Activated naive CD4-positive, alpha-beta T cell treated with anti-CD3 and anti-CD28 coated beads, Interleukin-2, amount 10 ng/mL, durations not matched to agents 7 days and 5 days (primary cell): Measurements from ENCODE around the gene PRMT2.
A peak's percentile ranks its signal among the peaks of the same experiment; 100 is the strongest.

ENCODE experiments used
- CTCF ChIA-PET: fragments of 350-600 bp; sonication (Branson Sonifier 250); formaldehyde crosslinking; loops from one replicate; lab custom pipeline; 2021; ENCODE audit warnings: antibody characterized with exemption; lab: Charles Lee
- DNase-seq: peaks from one replicate; pipeline ENCODE4 v3.0.0-alpha.2; 2020
- H3K27ac Mint-ChIP-seq: one replicate; pipeline ENCODE4 v1.8.0; 2021; ENCODE audit warnings: mild to moderate bottlenecking, moderate library complexity, mixed read lengths
- H3K27me3 Mint-ChIP-seq: one replicate; pipeline ENCODE4 v1.8.0; 2021; ENCODE audit warnings: mild to moderate bottlenecking, mixed read lengths
- H3K36me3 Mint-ChIP-seq: one replicate; pipeline ENCODE4 v1.8.0; 2021; ENCODE audit warnings: mixed read lengths
- H3K4me1 Mint-ChIP-seq: one replicate; pipeline ENCODE4 v1.8.0; 2021; ENCODE audit warnings: mixed read lengths
- H3K4me3 Mint-ChIP-seq: one replicate; pipeline ENCODE4 v1.8.0; 2021; ENCODE audit warnings: mild to moderate bottlenecking, moderate library complexity, mixed read lengths
- H3K9me3 Mint-ChIP-seq: one replicate; pipeline ENCODE4 v1.8.0; 2021; ENCODE audit warnings: mixed read lengths

The PRMT2 gene

GRCh38 chr21:46639489-46640386 is 4.3 kb downstream of the PRMT2 start:
- H3K27me3 Mint-ChIP-seq: no peaks in the 10 kb centered on the region
- H3K36me3 Mint-ChIP-seq: peaks cover 55% of the 10 kb centered on the region
- H3K9me3 Mint-ChIP-seq: no peaks in the 10 kb centered on the region
- H3K4me3 Mint-ChIP-seq: peak overlapping the region; percentile 51
- CTCF ChIA-PET: interaction anchor here (0.7 to 2.3 kb wide), 10 partner anchors 18 to 487 kb away, joined by 3 to 14 read pairs (median 4); no protein-coding TSS in a partner anchor
- H3K27ac Mint-ChIP-seq: peak overlapping the region; percentile 43
- H3K4me1 Mint-ChIP-seq: peaks cover 50% of the 10 kb centered on the region
- DNase-seq: no peak

GRCh38 chr21:46641656-46642055 is 6.2 kb downstream of the PRMT2 start:
- H3K36me3 Mint-ChIP-seq: peaks cover 72% of the 10 kb centered on the region

GRCh38 chr21:46643379-46644177 is 8.1 kb downstream of the PRMT2 start:
- DNase-seq: no peak
- Mint-ChIP-seq H3K4me1 (peaks cover 38% of the 10 kb centered on the region), H3K4me3 (no peak overlapping the region), H3K9me3 (no peaks in the 10 kb centered on the region), H3K36me3 (peaks cover 75% of the 10 kb centered on the region), H3K27me3 (no peaks in the 10 kb centered on the region), H3K27ac (no peak overlapping the region)
- CTCF ChIA-PET: interaction anchor here (2.7 kb wide), 1 partner anchor 9 kb away, joined by 6 read pairs; no protein-coding TSS in a partner anchor

More at GRCh38 chr21:46641656-46642055, 6.2 kb downstream of the PRMT2 start:
- DNase-seq: no peak
- CTCF ChIA-PET: no interaction called here
- peaks cover 50% of the 10 kb centered on the region for H3K4me1 Mint-ChIP-seq
- H3K27me3 Mint-ChIP-seq: no peaks in the 10 kb centered on the region
- no peak overlapping the region for H3K4me3 Mint-ChIP-seq
- H3K27ac Mint-ChIP-seq: no peak overlapping the region
- H3K9me3 Mint-ChIP-seq: no peaks in the 10 kb centered on the region

GRCh38 chr21:46645840-46646239 is 10.4 kb downstream of the PRMT2 start:
- CTCF ChIA-PET: no interaction called here
- H3K36me3 Mint-ChIP-seq: peaks cover 81% of the 10 kb centered on the region
- no peaks in the 10 kb centered on the region for H3K27me3 Mint-ChIP-seq
- no peak overlapping the region for H3K4me3 Mint-ChIP-seq
- DNase-seq: no peak
- H3K4me1 Mint-ChIP-seq: peaks cover 18% of the 10 kb centered on the region
- no peaks in the 10 kb centered on the region for H3K9me3 Mint-ChIP-seq
- H3K27ac Mint-ChIP-seq: no peak overlapping the region

GRCh38 chr21:46646541-46647154 is 11.2 kb downstream of the PRMT2 start:
- DNase-seq: no peak
- Mint-ChIP-seq H3K27me3 (no peaks in the 10 kb centered on the region), H3K36me3 (peaks cover 82% of the 10 kb centered on the region), H3K4me3 (no peak overlapping the region), H3K27ac (no peak overlapping the region), H3K4me1 (peaks cover 15% of the 10 kb centered on the region), H3K9me3 (no peaks in the 10 kb centered on the region)
- CTCF ChIA-PET: no interaction called here

GRCh38 chr21:46648539-46648938 is 13.1 kb downstream of the PRMT2 start:
- H3K9me3 Mint-ChIP-seq: peaks cover 5% of the 10 kb centered on the region
- H3K27ac Mint-ChIP-seq: no peak overlapping the region
- peaks cover 12% of the 10 kb centered on the region for H3K4me1 Mint-ChIP-seq
- no peak overlapping the region for H3K4me3 Mint-ChIP-seq
- CTCF ChIA-PET: no interaction called here
- no peaks in the 10 kb centered on the region for H3K27me3 Mint-ChIP-seq
- H3K36me3 Mint-ChIP-seq: peaks cover 93% of the 10 kb centered on the region
- DNase-seq: no peak

GRCh38 chr21:46649356-46649755 is 13.9 kb downstream of the PRMT2 start:
- no peak overlapping the region for H3K27ac Mint-ChIP-seq
- peaks cover 93% of the 10 kb centered on the region for H3K36me3 Mint-ChIP-seq
- no peak overlapping the region for H3K4me3 Mint-ChIP-seq
- H3K4me1 Mint-ChIP-seq: peaks cover 12% of the 10 kb centered on the region
- DNase-seq: no peak
- H3K9me3 Mint-ChIP-seq: peaks cover 11% of the 10 kb centered on the region
- H3K27me3 Mint-ChIP-seq: no peaks in the 10 kb centered on the region
- CTCF ChIA-PET: no interaction called here

GRCh38 chr21:46650476-46651098 is 15.1 kb downstream of the PRMT2 start:
- no peak for DNase-seq
- CTCF ChIA-PET: no interaction called here
- Mint-ChIP-seq H3K27ac (peak overlapping the region; percentile 34), H3K27me3 (no peaks in the 10 kb centered on the region), H3K4me1 (peaks cover 12% of the 10 kb centered on the region), H3K4me3 (no peak overlapping the region), H3K36me3 (peaks cover 96% of the 10 kb centered on the region), H3K9me3 (peaks cover 21% of the 10 kb centered on the region)

- DNase-seq: no peak
- Mint-ChIP-seq H3K27ac (no peak overlapping the region), H3K9me3 (peaks cover 25% of the 10 kb centered on the region), H3K4me3 (no peak overlapping the region), H3K27me3 (no peaks in the 10 kb centered on the region), H3K36me3 (peaks cover 96% of the 10 kb centered on the region), H3K4me1 (peaks cover 8% of the 10 kb centered on the region)
- CTCF ChIA-PET: no interaction called here
Measured at GRCh38 chr21:46651121-46651520, 15.6 kb downstream of the PRMT2 start.

GRCh38 chr21:46655230-46655629 is 19.8 kb downstream of the PRMT2 start:
- Mint-ChIP-seq H3K27ac (no peak overlapping the region), H3K27me3 (no peaks in the 10 kb centered on the region), H3K36me3 (peaks cover 89% of the 10 kb centered on the region), H3K9me3 (peaks cover 32% of the 10 kb centered on the region), H3K4me3 (no peak overlapping the region), H3K4me1 (peaks cover 2% of the 10 kb centered on the region)
- no peak for DNase-seq
- CTCF ChIA-PET: no interaction called here

GRCh38 chr21:46656820-46657219 is 21.3 kb downstream of the PRMT2 start:
- H3K4me3 Mint-ChIP-seq: no peak overlapping the region
- DNase-seq: no peak
- H3K27ac Mint-ChIP-seq: no peak overlapping the region
- CTCF ChIA-PET: no interaction called here
- H3K27me3 Mint-ChIP-seq: no peaks in the 10 kb centered on the region
- H3K9me3 Mint-ChIP-seq: peaks cover 32% of the 10 kb centered on the region
- peaks cover 75% of the 10 kb centered on the region for H3K36me3 Mint-ChIP-seq
- peaks cover 9% of the 10 kb centered on the region for H3K4me1 Mint-ChIP-seq

- CTCF ChIA-PET: no interaction called here
Measured at GRCh38 chr21:46660505-46660904, 25.0 kb downstream of the PRMT2 start.

GRCh38 chr21:46661211-46661625 is 25.7 kb downstream of the PRMT2 start:
- Mint-ChIP-seq H3K27me3 (no peaks in the 10 kb centered on the region), H3K4me1 (peaks cover 9% of the 10 kb centered on the region), H3K36me3 (peaks cover 41% of the 10 kb centered on the region), H3K9me3 (peaks cover 6% of the 10 kb centered on the region), H3K4me3 (peak overlapping the region; percentile 21), H3K27ac (peak overlapping the region; percentile 33)
- peak; percentile 59 for DNase-seq
- CTCF ChIA-PET: interaction anchor here (0.8 kb wide), 1 partner anchor 24 kb away, joined by 3 read pairs; no protein-coding TSS in a partner anchor

More at GRCh38 chr21:46660505-46660904, 25.0 kb downstream of the PRMT2 start:
- H3K27ac Mint-ChIP-seq: no peak overlapping the region
- peaks cover 43% of the 10 kb centered on the region for H3K36me3 Mint-ChIP-seq
- H3K9me3 Mint-ChIP-seq: peaks cover 12% of the 10 kb centered on the region
- DNase-seq: no peak
- H3K4me1 Mint-ChIP-seq: peaks cover 9% of the 10 kb centered on the region
- H3K27me3 Mint-ChIP-seq: no peaks in the 10 kb centered on the region
- no peak overlapping the region for H3K4me3 Mint-ChIP-seq
